ENCODE data around the gene PPM1H. TPM values are rescaled to one million over a fixed set of nuclear protein-coding genes. Genes with fewer than 3 reads are reported as not detected.

Gene PPM1H
- total RNA-seq, 1 experiment from 2014 or later = 12.0 TPM

DNA sequence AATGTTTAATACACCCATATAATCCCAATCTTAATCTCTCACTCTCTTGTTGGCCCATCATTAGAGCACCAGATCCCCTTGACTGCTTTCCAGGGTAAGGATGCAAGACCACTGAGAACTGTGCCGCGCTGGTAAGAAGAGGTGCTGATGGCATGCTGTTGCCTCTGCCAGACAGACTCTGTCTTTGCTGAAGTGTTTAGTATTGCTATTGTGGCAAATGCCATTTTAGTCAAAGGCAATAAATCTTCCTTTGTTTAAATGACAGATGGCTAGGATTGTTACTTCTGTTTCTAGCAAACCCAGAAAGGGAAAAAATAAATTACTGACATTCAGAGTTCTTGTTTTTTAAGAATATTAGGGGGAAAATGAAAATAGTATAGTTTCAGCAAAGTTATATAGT, 316.0 kb downstream of the PPM1H start:
- ChIA-PET CTCF (no interaction called here), POLR2A (ENCODE audit: unreplicated experiment) (no interaction called here)
- H3K9me2 ChIP-seq (replicated peaks; ENCODE audit: low read length) = no peaks in the 10 kb centered on the region
- H4K20me1 ChIP-seq (ENCODE audit: low read length) = no peaks in the 10 kb centered on the region
- no peaks in the 10 kb centered on the region for H3K4me1 ChIP-seq (ENCODE audit: insufficient read depth, low read length)
- no peak for ATAC-seq
- no peaks in the 10 kb centered on the region for H3K36me3 ChIP-seq (ENCODE audit: low read depth, low read length)
- no peaks in the 10 kb centered on the region for H3K9me3 ChIP-seq (ENCODE audit: low read length)
- no peak overlapping the region for H3K27ac ChIP-seq (ENCODE audit: low read length)
- DNase-seq = no peak
- H3K27me3 ChIP-seq (ENCODE audit: low read length) = no peaks in the 10 kb centered on the region
- no TSS peak for BruUV-seq (replicated peaks)
- no peaks in the 10 kb centered on the region for H3F3A ChIP-seq (ENCODE audit: low read length, unreplicated experiment)
- H3K9ac ChIP-seq (ENCODE audit: low read length) = no peak overlapping the region
- no peak overlapping the region for H3K4me3 ChIP-seq (ENCODE audit: low read length)
- no peaks in the 10 kb centered on the region for H3K79me2 ChIP-seq (ENCODE audit: low read length)
- intact Hi-C loops (cut with micrococcal nuclease) = no loop called here
- H2AFZ ChIP-seq (ENCODE audit: low read length) = no peak overlapping the region
- TF ChIP-seq EZH2phosphoT487 (IDR thresholded peaks at IDR 0.05; ENCODE audit: borderline replicate concordance, low read length) (no peak), EZH2 (IDR thresholded peaks at IDR 0.05; ENCODE audit: low read length, unreplicated experiment) (no peak), CTCF (conservative IDR thresholded peaks at IDR 0.05; ENCODE audit: low read depth, low read length) (no peak)
- H3K4me2 ChIP-seq (ENCODE audit: low read length) = no peak overlapping the region

- BruUV-seq (replicated peaks) = no TSS peak
- Histone ChIP-seq H3K9me3 (ENCODE audit: low read length) (no peaks in the 10 kb centered on the region), H3K27me3 (ENCODE audit: low read length) (no peaks in the 10 kb centered on the region), H3F3A (ENCODE audit: low read length, unreplicated experiment) (no peaks in the 10 kb centered on the region), H3K4me1 (ENCODE audit: insufficient read depth, low read length) (no peaks in the 10 kb centered on the region), H3K79me2 (ENCODE audit: low read length) (no peaks in the 10 kb centered on the region), H3K4me2 (ENCODE audit: low read length) (no peak overlapping the region), H3K9me2 (replicated peaks; ENCODE audit: low read length) (no peaks in the 10 kb centered on the region), H2AFZ (ENCODE audit: low read length) (no peak overlapping the region), H4K20me1 (ENCODE audit: low read length) (no peaks in the 10 kb centered on the region), H3K9ac (ENCODE audit: low read length) (no peak overlapping the region), H3K36me3 (ENCODE audit: low read depth, low read length) (no peaks in the 10 kb centered on the region), H3K27ac (ENCODE audit: low read length) (no peak overlapping the region), H3K4me3 (ENCODE audit: low read length) (no peak overlapping the region)
- ChIA-PET POLR2A (ENCODE audit: unreplicated experiment) (no interaction called here), CTCF (no interaction called here)
- DNase-seq (no peak), ATAC-seq (no peak)
- no peak for TF ChIP-seq EZH2phosphoT487 (IDR thresholded peaks at IDR 0.05; ENCODE audit: borderline replicate concordance, low read length)
- intact Hi-C loops (cut with micrococcal nuclease) = no loop called here
Measured at GRCh38 chr12:62618319-62618718, 316.6 kb downstream of the PPM1H start.

GRCh38 chr12:62613081-62613480, 321.9 kb downstream of the PPM1H start:
- H3K9me2 ChIP-seq (replicated peaks; ENCODE audit: low read length) = no peaks in the 10 kb centered on the region
- H3K9me3 ChIP-seq (ENCODE audit: low read length) = no peaks in the 10 kb centered on the region
- no peaks in the 10 kb centered on the region for H3K36me3 ChIP-seq (ENCODE audit: low read depth, low read length)
- intact Hi-C loops (cut with micrococcal nuclease) = no loop called here
- TF ChIP-seq CTCF (conservative IDR thresholded peaks at IDR 0.05; ENCODE audit: low read depth, low read length) (no peak), EZH2 (IDR thresholded peaks at IDR 0.05; ENCODE audit: low read length, unreplicated experiment) (no peak), EZH2phosphoT487 (IDR thresholded peaks at IDR 0.05; ENCODE audit: borderline replicate concordance, low read length) (no peak)
- ChIA-PET POLR2A (ENCODE audit: unreplicated experiment) (no interaction called here), CTCF (interaction anchor here (0.7 kb wide), 1 partner anchor 180 kb away, joined by 4 read pairs; no protein-coding TSS in a partner anchor)
- H3K27me3 ChIP-seq (ENCODE audit: low read length) = no peaks in the 10 kb centered on the region
- no TSS peak for BruUV-seq (replicated peaks)
- H2AFZ ChIP-seq (ENCODE audit: low read length) = no peak overlapping the region
- 0 out of 2 replicates have a peak, but pooled peaks cover 3% of the 10 kb centered on the region for H3K79me2 ChIP-seq (ENCODE audit: low read length)
- DNase-seq (no peak), ATAC-seq (no peak)
- no peak overlapping the region for H3K4me3 ChIP-seq (ENCODE audit: low read length)
- H3F3A ChIP-seq (ENCODE audit: low read length, unreplicated experiment) = no peaks in the 10 kb centered on the region
- H3K4me1 ChIP-seq (ENCODE audit: insufficient read depth, low read length) = no peaks in the 10 kb centered on the region
- H3K4me2 ChIP-seq (ENCODE audit: low read length) = no peak overlapping the region
- no peak overlapping the region for H3K27ac ChIP-seq (ENCODE audit: low read length)
- no peak overlapping the region for H3K9ac ChIP-seq (ENCODE audit: low read length)
- H4K20me1 ChIP-seq (ENCODE audit: low read length) = no peaks in the 10 kb centered on the region
